Measurements from ENCODE around the gene RRP1B.

- no peak for TF ChIP-seq EP300 (IDR thresholded peaks at IDR 0.05; ENCODE audit: low read depth in 2 of 2, low read length in 2 of 2)
- TF ChIP-seq EP300 (CRISPR knock-in tag; IDR thresholded peaks at IDR 0.05; ENCODE audit: borderline replicate concordance) = no peak
- TF ChIP-seq CTCF (CRISPR knock-in tag; IDR thresholded peaks at IDR 0.05) = no peak
- peak; percentile 83; the same call in 1 of the 2 replicates for TF ChIP-seq ESRRA (CRISPR knock-in tag; IDR thresholded peaks at IDR 0.05; ENCODE audit: low read depth)
- no peak for TF ChIP-seq CEBPB (IDR thresholded peaks at IDR 0.05; ENCODE audit: borderline replicate concordance, low read depth, low read length)
- TF ChIP-seq NFE2L2 (IDR thresholded peaks at IDR 0.05; ENCODE audit: low read length) = no peak
- TF ChIP-seq ARID3A (IDR thresholded peaks at IDR 0.05; ENCODE audit: low read depth, low read length) = no peak
- no peak for TF ChIP-seq IRF2 (CRISPR knock-in tag; IDR thresholded peaks at IDR 0.05)
- no peak for TF ChIP-seq NR1H2 (CRISPR knock-in tag; IDR thresholded peaks at IDR 0.05; ENCODE audit: borderline replicate concordance, low read depth)
- TF ChIP-seq CENPT (CRISPR knock-in tag; IDR thresholded peaks at IDR 0.05; ENCODE audit: low read depth) = no peak
- TF ChIP-seq PHF8 (CRISPR knock-in tag; IDR thresholded peaks at IDR 0.05) = no peak; the same call in 1 of the 2 replicates
- no peak for TF ChIP-seq HDAC6 (IDR thresholded peaks at IDR 0.05; ENCODE audit: low read depth, low read length)
- no peak for TF ChIP-seq GLI4 (CRISPR knock-in tag; IDR thresholded peaks at IDR 0.05; ENCODE audit: borderline replicate concordance)
- no peak for TF ChIP-seq SIN3A (IDR thresholded peaks at IDR 0.05; ENCODE audit: borderline replicate concordance, low read depth, low read length)
Measured at GRCh38 chr21:43731476-43731875, 72.1 kb downstream of the RRP1B start.
